Mesenchymal stem cell (in vitro differentiated cells and primary cell): ENCODE data around the gene ACKR3.

Source experiments
- DNase-seq: peaks from one replicate; pipeline ENCODE4 v3.0.0-alpha.2; 2013
- H2AFZ ChIP-seq: one replicate; pipeline ENCODE4 v1.6.1; 2013; ENCODE audit warnings: low read depth, mild to moderate bottlenecking, control low read depth, inconsistent platforms, low read length, moderate library complexity
- H2AK5ac ChIP-seq: 2 replicates; pipeline ENCODE4 v1.6.1; 2013; ENCODE audit warnings: low read length, moderate library complexity, mild to moderate bottlenecking, inconsistent platforms; ENCODE audit not compliant: severe bottlenecking
- H2BK120ac ChIP-seq: one replicate; pipeline ENCODE4 v1.6.1; 2013; ENCODE audit warnings: low read depth, mild to moderate bottlenecking, inconsistent platforms, low read length, moderate library complexity
- H2BK12ac ChIP-seq, 2 experiments: one replicate each; pipeline ENCODE4 v1.6.1; 2013; ENCODE audit warnings: inconsistent platforms in 2 of 2, low read length in 2 of 2, mild to moderate bottlenecking in 2 of 2, moderate library complexity in 2 of 2, control low read depth in 1 of 2
- H2BK15ac ChIP-seq: one replicate; pipeline ENCODE4 v1.6.1; 2013; ENCODE audit warnings: mild to moderate bottlenecking, low read depth, inconsistent platforms; ENCODE audit not compliant: poor library complexity, severe bottlenecking
- H2BK5ac ChIP-seq: 2 replicates; pipeline ENCODE4 v1.6.1; 2013; ENCODE audit warnings: low read depth, mild to moderate bottlenecking, low read length, control low read depth, inconsistent platforms; ENCODE audit not compliant: poor library complexity, severe bottlenecking
- H3K14ac ChIP-seq, 2 experiments: one replicate each; pipeline ENCODE4 v1.6.1; 2013; ENCODE audit warnings: inconsistent platforms in 2 of 2, low read length in 2 of 2, control low read depth in 1 of 2, mild to moderate bottlenecking in 1 of 2, moderate library complexity in 1 of 2
- H3K18ac ChIP-seq, 2 experiments: one replicate each; pipeline ENCODE4 v1.6.1; 2013; ENCODE audit warnings: inconsistent platforms in 2 of 2, low read length in 2 of 2, control low read depth in 1 of 2, low read depth in 1 of 2, mild to moderate bottlenecking in 1 of 2
- H3K23ac ChIP-seq, 2 experiments: one replicate each; pipeline ENCODE4 v1.6.1; 2013; ENCODE audit warnings: inconsistent platforms in 2 of 2, low read length in 2 of 2, mild to moderate bottlenecking in 2 of 2, moderate library complexity in 2 of 2, control low read depth in 1 of 2
- H3K27ac ChIP-seq: 2 replicates; pipeline ENCODE4 v1.5.1; 2013; ENCODE audit warnings: mild to moderate bottlenecking, moderate library complexity, low read length, control low read depth, inconsistent platforms; ENCODE audit not compliant: poor library complexity, severe bottlenecking
- H3K27me3 ChIP-seq, 2 experiments: 2 replicates each; pipeline versions ENCODE4 v1.6.1 to v1.7.0; 2013; ENCODE audit warnings: low read length in 2 of 2, mild to moderate bottlenecking in 2 of 2, moderate library complexity in 2 of 2, control low read depth in 1 of 2, inconsistent platforms in 1 of 2; ENCODE audit not compliant: control insufficient read depth in 1 of 2, insufficient read depth in 1 of 2
- H3K36me3 ChIP-seq, 2 experiments: 2 replicates each; pipeline versions ENCODE4 v1.6.1 to v1.7.0; 2013; ENCODE audit warnings: low read length in 2 of 2, control low read depth in 1 of 2, inconsistent platforms in 1 of 2, low read depth in 1 of 2, mild to moderate bottlenecking in 1 of 2; ENCODE audit not compliant: insufficient read depth in 2 of 2, control insufficient read depth in 1 of 2
- H3K4ac ChIP-seq, 2 experiments: one replicate each; pipeline ENCODE4 v1.6.1; 2013; ENCODE audit warnings: inconsistent platforms in 2 of 2, low read length in 2 of 2, mild to moderate bottlenecking in 2 of 2, moderate library complexity in 2 of 2, control low read depth in 1 of 2, low read depth in 1 of 2
- H3K4me1 ChIP-seq: 2 replicates; pipeline ENCODE4 v1.6.1; 2013; ENCODE audit warnings: low read depth, low read length, control low read depth; ENCODE audit not compliant: control insufficient read depth, insufficient read depth
- H3K4me2 ChIP-seq: 2 replicates; pipeline ENCODE4 v1.6.1; 2013; ENCODE audit warnings: low read length, mild to moderate bottlenecking, inconsistent platforms; ENCODE audit not compliant: poor library complexity, severe bottlenecking
- H3K4me3 ChIP-seq, 2 experiments: 2 replicates each; pipeline versions ENCODE4 v1.5.1 to v1.7.0; 2013; ENCODE audit warnings: low read length in 2 of 2, mild to moderate bottlenecking in 2 of 2, control low read depth in 1 of 2, low read depth in 1 of 2; ENCODE audit not compliant: insufficient read depth in 1 of 2
- H3K79me1 ChIP-seq: replicated peaks from 2 replicates; pipeline ENCODE4 v1.6.1; 2013; ENCODE audit warnings: mild to moderate bottlenecking, control low read depth, low read length, inconsistent platforms; ENCODE audit not compliant: poor library complexity, severe bottlenecking
- H3K9ac ChIP-seq: 2 replicates; pipeline ENCODE4 v1.7.0; 2013; ENCODE audit warnings: mild to moderate bottlenecking, low read length, moderate library complexity
- H3K9me3 ChIP-seq: 2 replicates; pipeline ENCODE4 v1.7.0; 2013; ENCODE audit warnings: mild to moderate bottlenecking, low read length; ENCODE audit not compliant: control insufficient read depth
- H4K8ac ChIP-seq: one replicate; pipeline ENCODE4 v1.6.1; 2013; ENCODE audit warnings: inconsistent platforms, mild to moderate bottlenecking, low read length, moderate library complexity
- H4K91ac ChIP-seq: one replicate; pipeline ENCODE4 v1.6.1; 2013; ENCODE audit warnings: mild to moderate bottlenecking, low read length, inconsistent platforms
- WGBS: methylation state at CpG from one replicate; pipeline ENCODE4 v1.1.7; 2013; ENCODE audit warnings: mixed read lengths; 5-methylcytosine and 5-hydroxymethylcytosine counted together

ACKR3 gene

DNA sequence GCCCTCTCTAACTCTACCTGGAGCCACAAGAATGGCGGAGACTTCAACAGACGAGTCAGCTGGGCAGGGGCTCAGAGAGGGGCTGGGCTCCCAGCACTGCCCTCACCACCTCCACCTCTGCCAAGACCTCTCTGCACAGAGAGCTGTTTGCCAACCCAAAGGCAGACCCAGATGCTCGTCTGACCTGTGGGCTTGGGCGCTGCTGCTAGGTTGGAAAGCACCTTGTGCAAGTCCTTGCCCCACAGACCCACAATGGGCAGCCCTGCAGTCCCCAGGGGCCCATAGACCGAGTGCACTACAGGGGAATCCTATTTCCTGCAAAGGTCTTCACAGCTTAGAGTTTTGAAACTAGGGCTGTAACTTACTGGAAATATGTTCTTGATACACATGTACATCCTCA lies 13.3 kb downstream of the ACKR3 start:
- no peak overlapping the region for H2BK5ac ChIP-seq
- no peak overlapping the region for H2BK120ac ChIP-seq
- no peak overlapping the region for H2AK5ac ChIP-seq
- no peak overlapping the region for H4K91ac ChIP-seq
- H3K4me2 ChIP-seq, result no peak overlapping the region
- peaks cover 11 to 37% of the 10 kb centered on the region in 2 experiments for H3K36me3 ChIP-seq
- H3K27ac ChIP-seq, result no peak overlapping the region
- H3K23ac ChIP-seq, result no peak overlapping the region
- H3K27me3 ChIP-seq, result peaks cover 0 to 3% of the 10 kb centered on the region in 2 experiments
- no peak for DNase-seq
- no peak overlapping the region for H2BK12ac ChIP-seq
- H3K4me1 ChIP-seq, result no peaks in the 10 kb centered on the region
- H3K4me3 ChIP-seq, result no peak overlapping the region
- H3K18ac ChIP-seq, result no peak overlapping the region
- H2AFZ ChIP-seq, result no peak overlapping the region
- H4K8ac ChIP-seq, result no peak overlapping the region
- H3K9ac ChIP-seq, result no peak overlapping the region
- no peak overlapping the region for H3K4ac ChIP-seq
- no peak overlapping the region for H2BK15ac ChIP-seq
- no peaks in the 10 kb centered on the region for H3K9me3 ChIP-seq
- 83% methylated on average over 4 of the region's 5 CpGs for WGBS
- no peaks in the 10 kb centered on the region for H3K79me1 ChIP-seq
- H3K14ac ChIP-seq, result no peak overlapping the region

DNA sequence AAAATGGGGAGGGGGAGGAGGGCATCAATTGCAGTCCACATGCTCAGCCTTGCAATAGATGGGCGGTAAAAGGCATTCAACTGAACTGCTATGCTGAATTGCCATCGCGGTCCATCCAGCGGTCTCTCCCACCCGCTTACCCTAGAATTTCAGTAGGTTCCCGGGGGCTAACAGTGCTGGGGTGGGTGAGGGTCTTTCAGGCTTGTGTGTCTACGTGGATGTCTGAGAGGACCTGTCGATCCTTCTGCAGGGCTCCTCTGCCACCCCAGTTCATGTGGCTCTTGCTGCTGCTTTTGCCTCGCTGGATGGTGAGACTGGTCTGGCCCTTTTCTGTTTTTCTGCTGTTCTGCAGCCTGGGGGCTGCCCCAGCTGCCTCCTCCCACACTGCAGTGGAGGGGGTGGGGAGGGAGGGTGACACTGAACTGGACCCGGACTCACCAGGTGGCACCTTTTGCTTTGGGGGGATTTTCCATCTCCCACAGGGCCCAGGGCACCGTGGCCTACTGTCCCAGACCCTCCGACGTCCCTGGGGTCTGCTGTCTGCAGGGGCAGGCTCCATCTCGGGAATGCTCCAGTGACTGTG lies 14.1 kb downstream of the ACKR3 start:
- no peak overlapping the region for H3K4me2 ChIP-seq
- H3K9me3 ChIP-seq, result no peaks in the 10 kb centered on the region
- H3K4me3 ChIP-seq, result no peak overlapping the region
- no peak overlapping the region for H3K14ac ChIP-seq
- H3K79me1 ChIP-seq, result no peaks in the 10 kb centered on the region
- H2BK15ac ChIP-seq, result no peak overlapping the region
- peaks cover 11 to 37% of the 10 kb centered on the region in 2 experiments for H3K36me3 ChIP-seq
- DNase-seq, result no peak
- no peak overlapping the region for H3K9ac ChIP-seq
- no peak overlapping the region for H2BK120ac ChIP-seq
- no peak overlapping the region for H4K91ac ChIP-seq
- no peak overlapping the region for H2AK5ac ChIP-seq
- no peak overlapping the region for H2BK5ac ChIP-seq
- H3K27me3 ChIP-seq, result peaks cover 0 to 3% of the 10 kb centered on the region in 2 experiments
- no peak overlapping the region for H2AFZ ChIP-seq
- H3K18ac ChIP-seq, result no peak overlapping the region
- H3K23ac ChIP-seq, result no peak overlapping the region
- H2BK12ac ChIP-seq, result no peak overlapping the region
- WGBS, result 89% methylated on average over 14 of the region's 14 CpGs
- H3K4ac ChIP-seq, result no peak overlapping the region
- no peak overlapping the region for H3K27ac ChIP-seq
- no peak overlapping the region for H4K8ac ChIP-seq
- no peaks in the 10 kb centered on the region for H3K4me1 ChIP-seq

DNA sequence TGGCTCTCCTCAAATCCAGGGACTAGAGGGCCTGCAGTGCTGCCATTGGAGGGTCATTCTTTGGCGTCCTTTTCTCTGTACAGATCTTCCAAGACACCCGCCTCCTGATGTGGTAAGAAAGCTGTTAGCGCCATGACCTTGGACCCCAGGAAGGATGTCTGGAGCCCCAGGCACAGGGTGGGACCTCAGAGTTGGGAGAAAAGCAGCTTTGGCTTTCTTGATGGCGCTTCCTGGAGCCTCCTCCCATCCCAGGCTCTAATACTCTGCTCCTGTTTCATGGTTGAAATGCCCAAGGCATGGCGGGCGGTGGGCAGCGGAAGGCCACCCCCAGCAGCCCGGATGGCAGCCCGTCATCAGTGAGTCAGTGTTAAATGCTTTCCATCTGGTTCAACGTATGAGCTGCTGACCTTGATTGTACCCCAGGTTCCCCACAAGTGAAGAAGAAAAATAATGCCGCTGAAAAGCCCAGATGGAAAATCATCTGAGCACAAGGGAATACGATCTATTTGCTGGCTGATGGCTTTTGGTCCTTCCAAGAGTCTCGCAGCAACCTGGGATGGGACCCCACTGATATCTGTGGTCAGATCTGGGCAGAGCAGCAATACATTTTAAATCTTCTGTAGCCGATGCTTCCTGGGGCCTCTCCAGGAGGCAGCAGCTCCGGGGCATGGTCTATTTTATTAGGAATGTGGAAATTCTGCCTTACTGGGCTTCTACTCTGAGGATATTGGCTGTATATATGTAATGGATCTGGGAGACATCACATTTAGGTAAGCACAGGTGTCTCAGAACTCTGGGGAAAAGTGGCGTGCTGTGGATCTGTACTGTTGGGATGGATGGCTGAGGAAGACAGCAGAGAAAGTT lies 15.1 kb downstream of the ACKR3 start:
- DNase-seq, result no peak
- Histone ChIP-seq H3K23ac (no peak overlapping the region), H3K14ac (no peak overlapping the region), H3K4ac (no peak overlapping the region), H4K8ac (no peak overlapping the region), H3K27ac (no peak overlapping the region), H3K9me3 (no peaks in the 10 kb centered on the region), H3K9ac (no peak overlapping the region), H4K91ac (no peak overlapping the region), H3K4me1 (no peaks in the 10 kb centered on the region), H2BK12ac (no peak overlapping the region), H2BK15ac (no peak overlapping the region), H2BK120ac (no peak overlapping the region), H3K4me3 (no peak overlapping the region), H3K27me3 (peaks cover 0 to 3% of the 10 kb centered on the region in 2 experiments), H3K79me1 (no peaks in the 10 kb centered on the region), H2AFZ (no peak overlapping the region), H3K4me2 (no peak overlapping the region), H2BK5ac (no peak overlapping the region), H3K18ac (no peak overlapping the region), H3K36me3 (peaks cover 11 to 32% of the 10 kb centered on the region in 2 experiments), H2AK5ac (no peak overlapping the region)
- 90% methylated on average over 16 of the region's 16 CpGs for WGBS

DNA sequence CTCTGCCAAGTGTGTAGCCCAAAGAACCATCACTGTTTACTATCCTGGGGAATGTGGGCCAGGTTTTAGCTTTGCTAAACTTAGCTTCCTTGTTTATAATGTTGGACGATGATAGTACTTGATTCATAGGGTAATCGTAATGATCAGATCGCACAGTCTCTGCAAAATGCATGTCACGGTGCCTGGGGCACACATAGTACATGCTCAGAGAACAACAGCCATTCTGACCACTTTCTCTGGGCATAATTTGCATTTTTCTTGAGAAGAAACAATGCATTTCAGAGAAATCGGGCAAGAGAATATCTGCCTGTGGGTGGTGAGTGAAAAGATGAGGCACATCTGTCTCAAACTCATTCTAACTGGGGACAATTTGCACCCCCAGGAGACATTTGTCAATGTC lies 16.3 kb downstream of the ACKR3 start:
- Histone ChIP-seq H3K4me1 (no peaks in the 10 kb centered on the region), H3K27ac (no peak overlapping the region), H2BK120ac (no peak overlapping the region), H2BK12ac (no peak overlapping the region), H3K4me3 (no peak overlapping the region), H3K4me2 (no peak overlapping the region), H2AK5ac (no peak overlapping the region), H3K18ac (no peak overlapping the region), H3K79me1 (no peaks in the 10 kb centered on the region), H2BK15ac (no peak overlapping the region), H3K14ac (no peak overlapping the region), H2BK5ac (no peak overlapping the region), H3K27me3 (peaks cover 3 to 4% of the 10 kb centered on the region in 2 experiments), H3K23ac (no peak overlapping the region), H4K8ac (no peak overlapping the region), H3K4ac (no peak overlapping the region), H4K91ac (no peak overlapping the region), H2AFZ (no peak overlapping the region), H3K9ac (no peak overlapping the region), H3K9me3 (no peaks in the 10 kb centered on the region), H3K36me3 (peaks cover 6 to 25% of the 10 kb centered on the region in 2 experiments)
- DNase-seq, result no peak
- WGBS, result 98% methylated on average over 5 of the region's 5 CpGs
